Testis (tissue), 3 donors: ENCODE data around the gene SUMF2. TPM values are rescaled to one million over a fixed set of nuclear protein-coding genes. Genes with fewer than 3 reads are reported as not detected.
"Not testable (repeated sequence)": the region's sequence is repeated elsewhere in the genome, so short reads cannot be mapped to it uniquely, and the experiment has no call there.

Source experiments
- DNase-seq: peaks from one replicate; pipeline ENCODE4 v3.0.0-alpha.2; 2019
- H3K27ac ChIP-seq, 2 donors: fragments of 200-600 bp; sonication (generic); one replicate each; pipeline ENCODE4 v1.5.1; 2019
- H3K27me3 ChIP-seq: fragments of 200-600 bp; sonication (generic); one replicate; pipeline ENCODE4 v1.5.1; 2019
- H3K36me3 ChIP-seq: fragments of 200-600 bp; sonication (generic); one replicate; pipeline ENCODE4 v1.5.1; 2017; ENCODE audit warnings: low read depth; ENCODE audit errors: missing control alignments
- H3K4me1 ChIP-seq: fragments of 200-600 bp; sonication (generic); one replicate; pipeline ENCODE4 v1.5.1; 2019
- H3K4me3 ChIP-seq, 2 donors: fragments of 200-600 bp; sonication (generic); one replicate each; pipeline ENCODE4 v1.5.1; 2017 to 2019
- H3K9me3 ChIP-seq: fragments of 200-600 bp; sonication (generic); one replicate; pipeline ENCODE4 v1.5.1; 2017
- POLR2A ChIP-seq: fragments of 450-650 bp; IDR thresholded peaks from one replicate; pipeline ENCODE4 v1.6.1; 2017; ENCODE audit warnings: antibody characterized with exemption, mild to moderate bottlenecking, moderate library complexity
- WGBS, 2 donors: methylation state at CpG; one replicate each; pipeline ENCODE4 v1.1.5; 2018; 5-methylcytosine and 5-hydroxymethylcytosine counted together
- intact Hi-C: fragments of 100-400 bp; cut with DNase I; formaldehyde crosslinking; loops from one replicate; pipeline ENCODE4 v1.15.1; 2023; ENCODE audit warnings: low total_unique reads
- polyA plus RNA-seq: library from polyadenylated mRNA; stranded (reverse); fragments of 350-450 nt; fragmentation: Illumina TruSeq; extraction: RNeasy Lipid Tissue Mini Kit (QIAGEN cat#74804); gene quantifications from one replicate; pipeline ENCODE4 v1.2.3, GENCODE V29; 2014; ENCODE audit warnings: low read depth, low replicate concordance; ENCODE audit not compliant: insufficient read depth
- total RNA-seq, 2 donors: library from RNA; depleted of rRNA; stranded (reverse); fragments of >200 nt; gene quantifications; one replicate each; pipeline ENCODE4 v1.2.3, GENCODE V29; 2016
- TF ChIP-seq, protein P1 (sequence below), 3 experiments: fragments of 450-650 bp in 2 of 3; fragments of 200-600 bp in 1 of 3; sonication (generic) in 1 of 3; IDR thresholded peaks; one replicate each; pipeline ENCODE4 v1.5.1; 2016 to 2019; ENCODE audit warnings: antibody characterized with exemption in 3 of 3, mild to moderate bottlenecking in 2 of 3, moderate library complexity in 1 of 3

Gene SUMF2
- total and polyA plus RNA-seq, 3 donors from 2014 or later, result 83.3 to 107 (median 84.8) TPM

DNA sequence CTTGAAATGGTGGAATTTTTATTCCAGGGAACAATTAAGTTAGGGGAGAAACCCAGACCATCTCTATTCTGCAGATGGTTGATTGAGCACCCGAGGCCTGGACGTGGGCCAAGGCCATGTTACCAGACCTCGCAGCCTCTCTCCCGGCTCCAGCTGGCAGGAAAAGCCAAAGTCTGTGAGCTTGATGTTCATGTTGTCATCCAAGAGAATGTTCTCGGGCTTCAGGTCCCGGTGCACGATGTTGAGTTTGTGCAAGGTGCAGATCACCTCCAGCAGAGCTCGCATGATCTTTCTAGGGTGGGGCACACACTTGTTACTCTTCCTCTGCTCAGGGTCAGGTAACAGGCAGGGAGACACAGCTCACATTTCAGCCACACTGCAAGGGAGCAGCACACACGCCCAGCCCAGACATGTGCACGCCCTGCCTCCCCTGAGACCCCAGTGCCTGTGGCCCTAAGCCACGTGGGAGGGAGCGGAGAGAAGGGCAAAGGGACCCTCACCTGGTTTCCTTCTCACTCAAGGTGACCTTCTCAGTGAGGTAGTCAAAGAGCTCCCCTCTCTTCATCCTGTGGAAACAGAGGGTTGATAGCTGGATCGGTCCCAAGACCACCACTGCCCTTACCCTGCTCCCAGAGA lies 19.2 kb downstream of the SUMF2 start:
- Histone ChIP-seq H3K27ac (no peak overlapping the region), H3K4me1 (peaks cover 24% of the 10 kb centered on the region), H3K27me3 (no peaks in the 10 kb centered on the region), H3K36me3 (no peaks in the 10 kb centered on the region), H3K4me3 (no peak overlapping the region), H3K9me3 (no peaks in the 10 kb centered on the region)
- peak; percentile 83 for DNase-seq
- TF ChIP-seq, protein P1, sequence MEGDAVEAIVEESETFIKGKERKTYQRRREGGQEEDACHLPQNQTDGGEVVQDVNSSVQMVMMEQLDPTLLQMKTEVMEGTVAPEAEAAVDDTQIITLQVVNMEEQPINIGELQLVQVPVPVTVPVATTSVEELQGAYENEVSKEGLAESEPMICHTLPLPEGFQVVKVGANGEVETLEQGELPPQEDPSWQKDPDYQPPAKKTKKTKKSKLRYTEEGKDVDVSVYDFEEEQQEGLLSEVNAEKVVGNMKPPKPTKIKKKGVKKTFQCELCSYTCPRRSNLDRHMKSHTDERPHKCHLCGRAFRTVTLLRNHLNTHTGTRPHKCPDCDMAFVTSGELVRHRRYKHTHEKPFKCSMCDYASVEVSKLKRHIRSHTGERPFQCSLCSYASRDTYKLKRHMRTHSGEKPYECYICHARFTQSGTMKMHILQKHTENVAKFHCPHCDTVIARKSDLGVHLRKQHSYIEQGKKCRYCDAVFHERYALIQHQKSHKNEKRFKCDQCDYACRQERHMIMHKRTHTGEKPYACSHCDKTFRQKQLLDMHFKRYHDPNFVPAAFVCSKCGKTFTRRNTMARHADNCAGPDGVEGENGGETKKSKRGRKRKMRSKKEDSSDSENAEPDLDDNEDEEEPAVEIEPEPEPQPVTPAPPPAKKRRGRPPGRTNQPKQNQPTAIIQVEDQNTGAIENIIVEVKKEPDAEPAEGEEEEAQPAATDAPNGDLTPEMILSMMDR (IDR thresholded peaks at IDR 0.05), result no peak
- TF ChIP-seq POLR2A, result no peak
- intact Hi-C loops, result no loop called here
- WGBS, 2 donors, result 30 to 45% methylated on average over 9 to 13 of the region's 13 CpGs

DNA sequence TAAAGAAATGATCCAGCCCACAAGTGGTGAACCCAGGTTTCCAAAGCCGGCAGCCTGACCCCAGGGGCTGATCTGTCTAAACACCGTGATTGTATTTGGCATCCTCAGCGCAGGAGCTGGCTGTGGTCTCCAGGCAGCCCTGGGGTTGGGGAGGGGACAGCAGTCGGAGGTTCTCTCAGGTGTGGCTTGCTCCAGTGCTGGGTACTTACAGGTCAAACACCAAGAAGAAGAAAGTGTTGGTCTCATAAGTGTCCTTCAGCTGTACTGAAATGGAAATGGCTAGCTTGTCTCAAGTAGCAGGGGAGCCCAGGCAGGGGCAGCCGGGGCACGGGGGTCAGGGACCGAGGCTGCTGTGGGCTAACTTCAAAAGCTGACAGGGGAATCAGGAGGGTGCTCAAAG lies 22.7 kb downstream of the SUMF2 start:
- intact Hi-C loops, result no loop called here
- DNase-seq, result no peak
- no peaks in the 10 kb centered on the region for H3K9me3 ChIP-seq
- no peaks in the 10 kb centered on the region for H3K36me3 ChIP-seq
- no peak overlapping the region for H3K27ac ChIP-seq
- H3K4me1 ChIP-seq, result peaks cover 8% of the 10 kb centered on the region
- no peaks in the 10 kb centered on the region for H3K27me3 ChIP-seq
- WGBS, 2 donors, result 89 to 94% methylated on average over 7 of the region's 7 CpGs
- no peak overlapping the region for H3K4me3 ChIP-seq
- no peak for TF ChIP-seq POLR2A
- TF ChIP-seq, protein P1 (IDR thresholded peaks at IDR 0.05), result no peak

- no peak for TF ChIP-seq POLR2A
- TF ChIP-seq, protein P1 (IDR thresholded peaks at IDR 0.05), result no peak
- H3K4me1 ChIP-seq, result peaks cover 12% of the 10 kb centered on the region
- no peak for DNase-seq
- no peaks in the 10 kb centered on the region for H3K36me3 ChIP-seq
- WGBS, 2 donors, result 89% methylated on average over 16 of the region's 16 CpGs; no CpG with 5 or more reads in 1 of the 2 donors
- no peaks in the 10 kb centered on the region for H3K27me3 ChIP-seq
- no peaks in the 10 kb centered on the region for H3K9me3 ChIP-seq
- intact Hi-C loops, result no loop called here
- no peak overlapping the region for H3K27ac ChIP-seq
- H3K4me3 ChIP-seq, result no peak overlapping the region
Measured at GRCh38 chr7:56087445-56087844, 23.4 kb downstream of the SUMF2 start.

DNA sequence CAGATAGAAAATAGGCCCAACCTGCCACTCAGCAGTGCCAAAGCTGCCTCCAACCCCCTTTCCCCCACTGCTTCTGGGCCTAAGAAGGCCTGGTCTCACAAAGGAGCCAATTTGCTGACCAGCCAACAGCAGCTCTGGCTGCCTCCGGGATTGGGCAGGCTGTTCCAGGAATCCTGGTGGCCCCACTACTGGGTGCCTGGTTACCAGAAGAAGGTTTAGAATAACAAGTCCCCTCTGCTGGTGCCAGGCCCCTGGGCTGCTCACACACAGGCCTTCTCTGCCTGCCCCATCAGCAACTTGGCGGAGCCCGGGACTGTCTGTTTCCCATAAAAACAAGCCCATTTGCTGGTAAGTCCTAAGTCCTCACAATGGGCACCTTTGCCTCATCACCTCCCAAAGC lies 27.5 kb downstream of the SUMF2 start:
- intact Hi-C loops, result no loop called here
- WGBS, 2 donors, result 50 to 82% methylated on average over 1 to 3 of the region's 3 CpGs

GRCh38 chr7:56092388-56092787 lies 28.3 kb downstream of the SUMF2 start:
- WGBS, 2 donors, result 34 to 52% methylated on average over 5 to 6 of the region's 6 CpGs

More for the DNA sequence above, 27.5 kb downstream of the SUMF2 start:
- no peak for DNase-seq
- Histone ChIP-seq H3K9me3 (no peaks in the 10 kb centered on the region), H3K27ac (peak overlapping the region in 1 of 2 donors; percentile 29), H3K36me3 (no peaks in the 10 kb centered on the region), H3K4me1 (peaks cover 13% of the 10 kb centered on the region), H3K4me3 (no peak overlapping the region), H3K27me3 (no peaks in the 10 kb centered on the region)
- TF ChIP-seq POLR2A, result no peak
- TF ChIP-seq, protein P1 (IDR thresholded peaks at IDR 0.05), result no peak

More at GRCh38 chr7:56092388-56092787, 28.3 kb downstream of the SUMF2 start:
- H3K27me3 ChIP-seq, H3K36me3 ChIP-seq, DNase-seq, H3K4me3 ChIP-seq, intact Hi-C loops, H3K9me3 ChIP-seq: not testable (repeated sequence)
- H3K4me1 ChIP-seq, result peaks cover 13% of the 10 kb centered on the region
- H3K27ac ChIP-seq, result peak overlapping the region in 1 of 2 donors; percentile 29
